HG03135 (cell line): ENCODE results near the gene MUC4.
"Not testable (repeated sequence)": the region's sequence is repeated elsewhere in the genome, so short reads cannot be mapped to it uniquely, and the experiment has no call there.

Source experiments
- ATAC-seq: cut with Tn5 transposase; IDR thresholded peaks from one replicate; pipeline ENCODE4 v1.9.1; 2021; ENCODE audit warnings: mild to moderate bottlenecking, moderate library complexity; ENCODE audit not compliant: unreplicated experiment

Gene MUC4

GRCh38 chr3:195748661-195749060, 63.1 kb downstream of the MUC4 start:
- ATAC-seq: no peak

GRCh38 chr3:195746751-195747150, 65.0 kb downstream of the MUC4 start:
- no peak for ATAC-seq

GRCh38 chr3:195746346-195746745, 65.4 kb downstream of the MUC4 start:
- no peak for ATAC-seq

DNA sequence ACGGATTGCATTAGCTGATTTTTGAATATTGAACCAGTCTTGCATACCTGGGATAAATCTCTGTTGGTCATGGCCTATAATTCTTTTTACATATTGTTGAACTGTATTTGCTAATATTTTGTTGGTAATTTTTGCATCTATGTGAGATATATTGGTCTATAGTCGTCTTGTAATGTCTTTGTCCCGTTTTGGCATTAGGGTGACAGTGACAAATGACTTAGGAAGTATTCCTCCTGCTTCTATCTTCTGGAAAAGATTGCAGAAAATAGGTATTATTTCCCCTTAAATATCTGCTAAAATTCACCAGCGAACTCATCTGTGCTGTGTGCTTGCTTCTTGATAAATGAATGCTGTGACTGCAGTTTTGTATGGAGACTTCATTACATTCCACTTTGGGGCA, 67.3 kb downstream of the MUC4 start:
- ATAC-seq: no peak

DNA sequence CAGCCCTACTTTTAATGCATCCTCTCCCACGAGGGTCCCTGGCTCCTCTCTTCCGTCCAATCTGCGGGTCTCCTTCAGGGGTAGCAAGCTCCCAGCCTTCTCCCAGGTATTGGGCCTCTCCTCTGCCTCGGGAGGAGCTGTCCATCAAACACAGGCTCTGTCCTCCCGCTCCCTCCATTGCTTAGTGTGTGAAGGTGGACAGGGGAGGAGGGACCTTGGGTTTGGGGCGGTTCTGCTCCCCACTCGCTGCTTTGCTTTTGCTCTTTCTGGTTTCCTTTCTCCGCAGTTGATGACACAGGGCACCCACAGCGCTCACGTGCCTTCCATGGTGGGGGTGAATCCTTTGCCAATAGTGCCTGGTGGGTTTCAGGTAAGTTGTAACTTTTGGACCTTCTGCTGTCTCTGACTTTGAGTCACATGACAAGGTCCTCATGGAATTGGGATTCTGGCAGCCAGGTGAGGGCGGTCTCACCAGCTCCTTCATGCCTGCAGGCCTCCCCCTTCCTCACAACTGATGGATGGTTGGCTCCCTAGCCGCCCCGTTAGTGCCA, 72.1 kb downstream of the MUC4 start:
- ATAC-seq: no peak

DNA sequence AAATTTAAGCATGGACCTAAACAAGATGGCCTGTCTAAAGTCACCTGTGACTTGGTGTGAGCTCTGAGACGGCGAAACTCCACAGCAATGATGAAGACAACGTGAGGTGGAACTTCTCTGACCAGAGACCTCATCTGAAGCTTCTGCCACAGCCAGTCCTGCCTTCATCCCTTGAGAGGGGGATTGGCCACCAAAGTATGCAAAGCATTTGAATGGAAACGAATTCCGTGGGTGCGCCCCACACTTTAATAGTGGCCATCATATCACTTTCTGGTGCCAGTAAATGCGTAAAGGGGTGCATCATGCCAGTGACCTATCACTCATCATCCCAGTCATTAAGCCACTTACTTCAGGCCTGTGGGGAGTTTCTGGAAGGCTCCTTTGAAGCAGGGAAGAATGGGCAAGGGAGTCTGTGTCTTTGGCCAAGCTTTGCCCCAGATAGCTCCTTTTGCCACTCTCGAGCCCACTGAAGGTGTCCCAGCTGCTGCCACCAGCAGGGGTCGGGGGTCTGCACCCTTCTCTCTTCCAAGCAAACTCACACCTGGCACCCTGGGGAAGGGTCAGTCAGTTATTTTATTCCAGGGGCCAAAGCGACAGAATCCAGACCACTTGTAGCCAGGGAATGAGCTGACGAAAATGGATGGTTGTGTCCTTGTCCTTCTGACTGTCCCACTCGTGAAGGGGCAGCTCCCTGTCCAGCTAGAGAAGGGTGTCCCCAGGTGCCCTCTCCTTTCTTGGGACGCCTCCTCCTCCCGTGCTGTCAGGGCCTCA, 73.3 kb downstream of the MUC4 start:
- ATAC-seq: no peak

- ATAC-seq: not testable (repeated sequence)
These were observed 73.9 kb downstream of the MUC4 start for GRCh38 chr3:195737782-195738181.

DNA sequence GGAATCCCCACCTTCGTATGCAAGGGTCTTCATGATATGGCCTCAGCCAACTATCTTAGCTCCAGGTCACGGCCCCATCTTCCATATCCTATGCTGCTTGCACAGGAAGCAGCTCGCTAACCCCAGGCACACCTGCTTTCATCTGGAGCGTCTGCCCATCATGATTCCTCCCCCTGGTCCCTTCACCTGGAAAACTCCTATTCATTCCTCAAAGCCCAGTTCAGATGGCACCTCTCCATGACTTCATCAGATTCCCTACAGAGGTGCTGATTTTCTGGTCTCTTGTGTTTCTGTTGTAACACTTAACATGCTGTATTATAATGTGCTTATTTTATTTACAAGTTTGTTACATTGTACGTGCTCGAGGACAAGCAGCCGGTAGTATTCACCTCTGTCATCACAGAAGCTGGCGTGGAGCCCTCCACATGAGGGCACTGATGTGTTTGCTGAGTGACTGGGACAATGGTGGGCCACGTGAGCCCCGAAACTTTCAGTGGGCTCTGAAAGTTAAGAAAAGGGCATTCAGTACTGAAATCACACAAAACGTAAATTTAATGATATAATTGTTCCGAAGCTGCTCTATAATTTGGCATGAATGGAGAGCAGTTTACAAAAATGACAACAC, 74.8 kb downstream of the MUC4 start:
- no peak for ATAC-seq

- ATAC-seq: no peak
These were observed 76.6 kb downstream of the MUC4 start for GRCh38 chr3:195735036-195735695.

DNA sequence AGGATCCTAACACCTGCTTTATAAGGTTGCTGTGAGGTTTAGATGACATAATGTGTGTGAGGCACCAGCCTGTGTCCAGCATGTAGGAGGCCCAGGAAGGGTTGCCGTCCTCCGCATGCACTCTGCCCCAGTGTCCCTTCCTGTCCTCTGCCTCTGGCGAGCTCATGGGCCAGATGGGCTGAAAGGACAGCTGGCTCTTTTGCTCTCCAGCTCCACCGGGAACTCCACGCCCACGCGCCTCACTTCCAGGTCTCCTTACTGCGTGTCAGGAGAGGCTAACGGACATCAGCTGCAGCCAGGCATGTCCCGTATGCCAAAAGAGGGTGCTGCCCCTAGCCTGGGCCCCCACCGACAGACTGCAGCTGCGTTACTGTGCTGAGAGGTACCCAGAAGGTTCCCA, 78.8 kb downstream of the MUC4 start:
- no peak for ATAC-seq

GRCh38 chr3:195731356-195731905, 80.3 kb downstream of the MUC4 start:
- no peak for ATAC-seq

GRCh38 chr3:195729476-195730251, 82.1 kb downstream of the MUC4 start:
- no peak for ATAC-seq

DNA sequence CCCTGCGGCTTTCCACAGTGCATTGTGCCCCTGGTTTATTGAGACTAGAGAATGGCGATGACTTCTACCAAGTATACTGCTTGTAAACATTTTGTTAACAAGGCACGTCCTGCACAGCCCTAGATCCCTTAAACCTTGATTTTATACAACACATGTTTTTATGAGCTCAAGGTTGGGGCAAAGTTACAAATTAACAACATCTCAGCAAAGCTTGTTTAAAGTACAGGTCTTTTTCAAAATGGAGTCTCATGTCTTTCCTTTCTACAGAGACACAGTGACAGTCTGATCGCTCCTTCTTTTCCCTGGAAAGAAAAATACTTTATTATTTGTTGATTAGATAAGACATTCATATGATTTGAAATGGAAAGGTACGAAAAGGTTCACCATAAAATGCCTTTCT, 82.9 kb downstream of the MUC4 start:
- ATAC-seq: not testable (repeated sequence)

- ATAC-seq: no peak
These were observed 84.0 kb downstream of the MUC4 start for GRCh38 chr3:195727606-195728195.

- ATAC-seq: not testable (repeated sequence)
These were observed 85.6 kb downstream of the MUC4 start for GRCh38 chr3:195725916-195726740.

- not testable (repeated sequence) for ATAC-seq
These were observed 87.4 kb downstream of the MUC4 start for GRCh38 chr3:195724363-195724762.

DNA sequence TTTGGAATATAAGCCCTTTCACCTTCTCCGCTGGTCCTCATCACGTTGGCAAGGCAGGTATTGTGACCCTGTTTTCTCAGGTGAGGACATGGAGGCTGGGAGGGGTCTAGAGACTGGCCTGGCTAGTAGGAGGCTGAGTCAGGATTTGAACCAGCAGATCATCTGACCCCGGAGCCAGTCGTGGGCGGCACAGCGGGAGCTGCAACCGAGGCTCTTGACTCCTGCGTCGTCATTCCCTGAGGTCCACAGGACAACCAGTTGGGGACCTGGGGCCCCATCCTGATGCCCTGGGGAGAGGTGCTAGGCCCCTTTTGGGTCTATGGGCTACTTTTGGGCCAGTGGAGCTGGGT, 88.8 kb downstream of the MUC4 start:
- ATAC-seq: not testable (repeated sequence)

DNA sequence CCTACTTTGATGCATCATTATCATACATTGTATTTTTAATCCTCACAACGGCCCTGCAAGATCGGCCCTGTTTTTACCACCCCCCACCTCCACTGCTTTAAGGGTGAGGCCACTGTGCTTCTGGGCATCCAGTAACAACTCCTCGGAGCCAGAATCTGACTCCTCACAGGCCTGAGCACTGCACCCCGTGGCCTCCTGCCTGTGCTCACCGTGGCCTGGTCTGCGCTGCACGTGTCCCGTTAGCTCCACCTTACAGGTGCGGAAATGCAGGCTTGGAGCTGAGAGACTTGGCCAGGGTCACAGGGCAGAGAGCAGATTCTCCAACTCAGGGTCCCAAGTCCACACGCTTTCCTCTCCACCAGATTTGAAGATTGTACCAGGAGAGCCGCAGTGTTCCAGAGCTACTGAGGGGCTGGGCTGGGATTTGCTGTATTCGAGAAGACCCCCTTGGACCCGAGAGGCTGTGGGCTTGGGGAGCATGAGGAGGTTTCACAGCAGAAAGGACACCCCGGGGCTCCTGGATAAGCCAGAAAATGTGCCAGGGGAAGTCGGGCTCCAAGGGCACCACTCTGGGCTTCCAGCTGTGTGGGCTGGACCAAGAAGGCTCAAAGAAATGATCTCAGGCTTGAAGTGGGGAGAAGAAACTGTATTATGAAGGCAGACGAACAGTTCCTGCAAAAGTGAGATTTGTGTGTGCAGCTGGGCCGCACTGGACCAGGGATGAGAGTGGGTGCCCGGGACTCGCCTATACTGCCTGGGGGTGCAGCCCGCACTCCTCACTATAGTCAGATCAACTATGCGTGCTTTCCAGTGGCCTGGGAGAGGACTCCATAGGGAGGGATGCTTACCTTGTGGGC, 89.4 kb downstream of the MUC4 start:
- ATAC-seq: not testable (repeated sequence)
